NCI-H748 (cell line): ENCODE results near the gene ATAD3B.
"Not testable (repeated sequence)": the region's sequence is repeated elsewhere in the genome, so short reads cannot be mapped to it uniquely, and the experiment has no call there.

ENCODE experiments used
- DNase-seq: peaks from one replicate; lab custom pipeline; 2025; ENCODE audit not compliant: unreplicated experiment; lab: John Stamatoyannopoulos, UW

Gene ATAD3B

GRCh38 chr1:1432951-1433803, 38.4 kb upstream of the ATAD3B start:
- no peak for DNase-seq

GRCh38 chr1:1433804-1434130, 37.8 kb upstream of the ATAD3B start:
- no peak for DNase-seq

GRCh38 chr1:1434131-1434823, 37.3 kb upstream of the ATAD3B start:
- DNase-seq = peak; percentile 8

- no peak for DNase-seq
Measured at GRCh38 chr1:1434824-1435105, 36.8 kb upstream of the ATAD3B start.

- DNase-seq = peak; percentile 66
Measured at GRCh38 chr1:1435106-1435903, 36.3 kb upstream of the ATAD3B start, which contains the start of gene VWA1. VWA1 (plus strand) TSS chr1:1435690; CDS start chr1:1435749, 59 bp downstream.

- no peak for DNase-seq
Measured at GRCh38 chr1:1435911-1436629, 35.5 kb upstream of the ATAD3B start.

GRCh38 chr1:1436630-1437032, 34.9 kb upstream of the ATAD3B start:
- no peak for DNase-seq

GRCh38 chr1:1437033-1437903, 34.3 kb upstream of the ATAD3B start:
- DNase-seq = no peak

- DNase-seq = no peak
Measured at GRCh38 chr1:1437904-1438376, 33.6 kb upstream of the ATAD3B start.

GRCh38 chr1:1438531-1439381, 32.8 kb upstream of the ATAD3B start:
- DNase-seq = no peak

GRCh38 chr1:1439546-1440261, 31.9 kb upstream of the ATAD3B start:
- DNase-seq = no peak

- no peak for DNase-seq
Measured at GRCh38 chr1:1440262-1441001, 31.1 kb upstream of the ATAD3B start.

GRCh38 chr1:1441002-1441888, 30.3 kb upstream of the ATAD3B start:
- peak; percentile 33 for DNase-seq

- no peak for DNase-seq
Measured at GRCh38 chr1:1442069-1442770, 29.3 kb upstream of the ATAD3B start.

GRCh38 chr1:1446631-1447030, 24.9 kb upstream of the ATAD3B start:
- DNase-seq = not testable (repeated sequence)

GRCh38 chr1:1449099-1449739, 22.3 kb upstream of the ATAD3B start, which contains the start of gene ATAD3C:
ATAD3C (plus strand) TSS chr1:1449689; CDS start chr1:1450684, 995 bp downstream.
- DNase-seq = no peak
